Activated CD4-positive, alpha-beta T cell treated with anti-CD3 and anti-CD28 coated beads, Interleukin-2, Interleukin-6, amounts not matched to agents 100 ng/mL and 50 ng/mL, durations not matched to agents 16 hours and 8 hours (primary cell): ENCODE data around the gene EPHA6.
A peak's percentile ranks its signal among the peaks of the same experiment; 100 is the strongest.
"Not testable (repeated sequence)": the region's sequence is repeated elsewhere in the genome, so short reads cannot be mapped to it uniquely, and the experiment has no call there.

ENCODE experiments used
- DNase-seq: peaks from one replicate; pipeline ENCODE4 v3.0.0-alpha.2; 2020

Gene EPHA6

GRCh38 chr3:97485206-97485605, 670.8 kb downstream of the EPHA6 start:
- DNase-seq, result no peak

GRCh38 chr3:97487587-97487986, 673.2 kb downstream of the EPHA6 start:
- no peak for DNase-seq

GRCh38 chr3:97488741-97489140, 674.3 kb downstream of the EPHA6 start:
- no peak for DNase-seq

- no peak for DNase-seq
These were observed 681.5 kb downstream of the EPHA6 start for GRCh38 chr3:97495896-97496295.

GRCh38 chr3:97497138-97497537, 682.7 kb downstream of the EPHA6 start:
- DNase-seq, result no peak

GRCh38 chr3:97504463-97504862, 690.1 kb downstream of the EPHA6 start:
- no peak for DNase-seq

- no peak for DNase-seq
These were observed 696.4 kb downstream of the EPHA6 start for GRCh38 chr3:97510795-97511194.

GRCh38 chr3:97515076-97515475, 700.7 kb downstream of the EPHA6 start:
- DNase-seq, result no peak

GRCh38 chr3:97530691-97531090, 716.3 kb downstream of the EPHA6 start:
- DNase-seq, result no peak

GRCh38 chr3:97547573-97547972, 733.2 kb downstream of the EPHA6 start:
- not testable (repeated sequence) for DNase-seq

- no peak for DNase-seq
These were observed 736.0 kb downstream of the EPHA6 start for GRCh38 chr3:97550408-97550807.

GRCh38 chr3:97552186-97552585, 737.8 kb downstream of the EPHA6 start:
- DNase-seq, result no peak

GRCh38 chr3:97575742-97576141, 761.3 kb downstream of the EPHA6 start:
- DNase-seq, result no peak

GRCh38 chr3:97576221-97576620, 761.8 kb downstream of the EPHA6 start:
- DNase-seq, result no peak

- DNase-seq, result no peak
These were observed 765.0 kb downstream of the EPHA6 start for GRCh38 chr3:97579365-97579764.

GRCh38 chr3:97610626-97611025, 796.2 kb downstream of the EPHA6 start:
- DNase-seq, result no peak

GRCh38 chr3:97612632-97613031, 798.2 kb downstream of the EPHA6 start:
- no peak for DNase-seq

- DNase-seq, result no peak
These were observed 798.7 kb downstream of the EPHA6 start for GRCh38 chr3:97613139-97613538.

GRCh38 chr3:97620514-97620913, 806.1 kb downstream of the EPHA6 start:
- DNase-seq, result not testable (repeated sequence)

- DNase-seq, result no peak
These were observed 822.1 kb downstream of the EPHA6 start for GRCh38 chr3:97636465-97636864.

GRCh38 chr3:97646932-97647331, 832.5 kb downstream of the EPHA6 start:
- no peak for DNase-seq

GRCh38 chr3:97647441-97647982, 833.1 kb downstream of the EPHA6 start:
- no peak for DNase-seq

- DNase-seq, result no peak
These were observed 841.6 kb downstream of the EPHA6 start for GRCh38 chr3:97655971-97656370.

GRCh38 chr3:97656638-97657037, 842.2 kb downstream of the EPHA6 start:
- no peak for DNase-seq

- DNase-seq, result peak; percentile 19
These were observed 844.4 kb downstream of the EPHA6 start for GRCh38 chr3:97658668-97659285.
